GM19238 (cell line): ENCODE data around the gene EMC9.

Experiments used
- DNase-seq: peaks from one replicate; pipeline ENCODE4 v3.0.0; 2011; ENCODE audit warnings: low spot score; ENCODE audit not compliant: insufficient read length

The EMC9 gene

GRCh38 chr14:24141097-24141880 lies at the start of gene EMC9:
TSS of gene EMC9 (minus strand) at chr14:24141591. CDS start at chr14:24141304, 287 bp downstream.
- peak; percentile 96 for DNase-seq

GRCh38 chr14:24190416-24190815 lies 49.0 kb upstream of the EMC9 start:
- DNase-seq, result no peak

- no peak for DNase-seq
Observed at GRCh38 chr14:24189460-24189859, 48.1 kb upstream of the EMC9 start.

GRCh38 chr14:24189059-24189375 lies 47.6 kb upstream of the EMC9 start:
- no peak for DNase-seq

GRCh38 chr14:24188251-24189058 lies 47.1 kb upstream of the EMC9 start, which contains the start of gene IPO4:
TSS of gene IPO4 (minus strand) at chr14:24188816. CDS start at chr14:24188787, 29 bp downstream.
- DNase-seq, result peak; percentile 99

GRCh38 chr14:24187539-24187915 lies 46.1 kb upstream of the EMC9 start:
- no peak for DNase-seq

- no peak for DNase-seq
Observed at GRCh38 chr14:24186831-24187538, 45.6 kb upstream of the EMC9 start.

GRCh38 chr14:24185741-24186140 lies 44.4 kb upstream of the EMC9 start:
- DNase-seq, result no peak

GRCh38 chr14:24185026-24185425 lies 43.6 kb upstream of the EMC9 start:
- DNase-seq, result no peak

- no peak for DNase-seq
Observed at GRCh38 chr14:24184104-24184970, 42.9 kb upstream of the EMC9 start.

- DNase-seq, result no peak
Observed at GRCh38 chr14:24183014-24183481, 41.7 kb upstream of the EMC9 start.

GRCh38 chr14:24182110-24182882 lies 40.9 kb upstream of the EMC9 start:
- no peak for DNase-seq

- no peak for DNase-seq
Observed at GRCh38 chr14:24181371-24182077, 40.1 kb upstream of the EMC9 start.

GRCh38 chr14:24179961-24180796 lies 38.8 kb upstream of the EMC9 start:
- DNase-seq, result no peak

GRCh38 chr14:24179294-24179960 lies 38.0 kb upstream of the EMC9 start:
- no peak for DNase-seq

GRCh38 chr14:24178399-24179178 lies 37.2 kb upstream of the EMC9 start:
- DNase-seq, result no peak

GRCh38 chr14:24177891-24178290 lies 36.5 kb upstream of the EMC9 start:
- DNase-seq, result no peak
